Left renal cortex interstitium (tissue), 4 donors: ENCODE results near the gene TMEM185B. TPM values are rescaled to one million over a fixed set of nuclear protein-coding genes. Genes with fewer than 3 reads are reported as not detected.

Experiments used
- polyA plus RNA-seq, 4 donors: library from polyadenylated mRNA; unstranded; fragments of 120-200 nt; gene quantifications; one replicate each; pipeline ENCODE4 v1.2.1, GENCODE V29; 2013; ENCODE audit not compliant: insufficient read length in 4 of 4

The TMEM185B gene
- polyA plus RNA-seq, 4 donors, result 21.9 to 27.7 (median 24.5) TPM

Other genes with a start within 250 kb of the TMEM185B start
- 10 to 100 TPM; 77.9 to 97.9 (median 87.6) TPM for gene EPB41L5, start 210.3 kb downstream of the TMEM185B start, polyA plus RNA-seq
- gene RALB, start 29.5 kb upstream of the TMEM185B start, polyA plus RNA-seq, result 10 to 100 TPM; 68.9 to 88.0 (median 73.4) TPM
- under 1 TPM in 2 of 4 donors, not detected in 2; 0.09 to 0.11 TPM for gene INHBB, start 122.7 kb upstream of the TMEM185B start, polyA plus RNA-seq